ENCODE results near the gene DDC. TPM values are rescaled to one million over a fixed set of nuclear protein-coding genes. Genes with fewer than 3 reads are reported as not detected.

DDC gene
- total RNA-seq, 1 experiment from 2014 or later = not detected

- no peaks in the 10 kb centered on the region for H3K27me3 ChIP-seq (ENCODE audit: insufficient read depth, low read length)
- ATAC-seq (no peak), DNase-seq (ENCODE audit: low read depth, low spot score) (no peak)
- H4K20me1 ChIP-seq (ENCODE audit: insufficient read depth) = no peaks in the 10 kb centered on the region
- intact Hi-C loops (cut with micrococcal nuclease) = no loop called here
- no peaks in the 10 kb centered on the region for H3K36me3 ChIP-seq (ENCODE audit: control insufficient read depth in 1 of 2, insufficient read depth in 2 of 2, low read length in 2 of 2)
- H3K79me2 ChIP-seq (ENCODE audit: insufficient read depth, low read length) = no peaks in the 10 kb centered on the region
- H3K4me3 ChIP-seq (replicated peaks in 1 of 2; ENCODE audit: low read depth in 1 of 2, low read length in 2 of 2) = no peak overlapping the region
- H3K9me2 ChIP-seq (ENCODE audit: insufficient read depth) = no peaks in the 10 kb centered on the region
- H3K4me1 ChIP-seq (ENCODE audit: control insufficient read depth in 1 of 2, insufficient read depth in 2 of 2, low read length in 2 of 2) = no peaks in the 10 kb centered on the region
- H2AFZ ChIP-seq (ENCODE audit: low read depth, low read length, poor library complexity, severe bottlenecking) = no peak overlapping the region
- no peak overlapping the region for H3K4me2 ChIP-seq (ENCODE audit: low read length)
- no peak overlapping the region for H3K9ac ChIP-seq (ENCODE audit: low read length)
- ChIA-PET CTCF (no interaction called here), POLR2A (no interaction called here), RAD21 (ENCODE audit: low non-redundant PET in 1 of 2, low total read pairs in 2 of 2, uncharacterized antibody in 2 of 2, unreplicated experiment in 2 of 2) (no interaction called here)
- no peak for TF ChIP-seq CEBPB (IDR thresholded peaks at IDR 0.05; ENCODE audit: low read depth)
- TF ChIP-seq ATF3 (IDR thresholded peaks at IDR 0.05) = no peak
- TF ChIP-seq EZH2 (IDR thresholded peaks at IDR 0.05) = no peak
- TF ChIP-seq RAD21 (IDR thresholded peaks at IDR 0.05; ENCODE audit: low read depth) = no peak
- TF ChIP-seq YY1 (IDR thresholded peaks at IDR 0.05; ENCODE audit: extremely low read depth, insufficient replicate concordance, low read depth, low read length) = no peak
- TF ChIP-seq POLR2A (IDR thresholded peaks at IDR 0.05; ENCODE audit: borderline replicate concordance, extremely low read depth, insufficient read depth, insufficient read length) = no peak
- TF ChIP-seq EZH2phosphoT487 (IDR thresholded peaks at IDR 0.05; ENCODE audit: borderline replicate concordance) = no peak
- no peak for TF ChIP-seq EGR1 (IDR thresholded peaks at IDR 0.05; ENCODE audit: low read depth)
- no peak for TF ChIP-seq SRF (IDR thresholded peaks at IDR 0.05; ENCODE audit: low read depth)
- TF ChIP-seq SP1 (IDR thresholded peaks at IDR 0.05; ENCODE audit: low read depth) = no peak
- TF ChIP-seq FOSL1 (IDR thresholded peaks at IDR 0.05; ENCODE audit: low read depth) = no peak
- no peak for TF ChIP-seq CTCF (IDR thresholded peaks at IDR 0.05 in 2 of 3, conservative IDR thresholded peaks at IDR 0.05 in 1 of 3; ENCODE audit: borderline replicate concordance in 1 of 3, insufficient read depth in 1 of 3, low read depth in 2 of 3, low read length in 2 of 3)
- BruUV-seq (replicated peaks) = no TSS peak
- H3K9me3 ChIP-seq (ENCODE audit: control insufficient read depth in 1 of 2, insufficient read depth in 1 of 2, low read depth in 1 of 2, low read length in 2 of 2) = no peaks in the 10 kb centered on the region
- no peak overlapping the region for H3K27ac ChIP-seq (ENCODE audit: low read depth, low read length)
Observed at GRCh38 chr7:50603287-50603686, 38.1 kb upstream of the DDC start.

All from HCT116 (cell line).